Measurements from ENCODE around the gene LYRM7.
"Not testable (repeated sequence)": the region's sequence is repeated elsewhere in the genome, so short reads cannot be mapped to it uniquely, and the experiment has no call there.

LYRM7 gene

DNA sequence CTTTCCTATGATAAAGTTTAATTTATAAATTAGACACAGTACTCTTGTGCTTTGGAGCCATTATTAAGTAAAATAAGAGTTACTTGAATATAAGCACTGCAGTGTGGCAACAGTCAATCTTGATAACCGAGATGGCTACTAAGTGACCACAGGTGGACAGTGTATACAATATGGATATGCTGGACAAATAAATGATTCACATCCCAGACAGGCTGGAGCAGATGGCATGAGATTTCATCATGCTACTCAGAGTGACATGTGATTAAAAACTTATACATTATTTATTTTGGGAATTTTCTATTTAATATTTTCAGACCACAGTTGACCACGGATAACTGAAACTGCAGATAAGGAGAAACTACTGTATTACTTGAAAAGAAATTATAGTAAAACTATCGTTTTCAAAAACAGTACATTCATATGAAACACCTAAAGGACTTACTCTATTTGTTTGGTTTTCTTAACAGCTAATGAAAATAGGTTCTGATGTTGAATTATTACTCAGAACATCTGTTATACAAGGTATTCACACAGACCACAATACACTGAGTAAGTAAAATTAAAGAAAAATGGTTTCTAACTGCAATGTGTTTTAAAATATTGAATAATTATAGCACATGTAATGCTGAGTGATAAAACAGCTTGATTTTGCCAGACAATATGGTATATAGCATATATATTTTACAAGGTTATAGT is 16.0 kb downstream of the LYRM7 start:
- TF ChIP-seq ZFX (IDR thresholded peaks at IDR 0.05): no peak
- TF ChIP-seq, protein P1, sequence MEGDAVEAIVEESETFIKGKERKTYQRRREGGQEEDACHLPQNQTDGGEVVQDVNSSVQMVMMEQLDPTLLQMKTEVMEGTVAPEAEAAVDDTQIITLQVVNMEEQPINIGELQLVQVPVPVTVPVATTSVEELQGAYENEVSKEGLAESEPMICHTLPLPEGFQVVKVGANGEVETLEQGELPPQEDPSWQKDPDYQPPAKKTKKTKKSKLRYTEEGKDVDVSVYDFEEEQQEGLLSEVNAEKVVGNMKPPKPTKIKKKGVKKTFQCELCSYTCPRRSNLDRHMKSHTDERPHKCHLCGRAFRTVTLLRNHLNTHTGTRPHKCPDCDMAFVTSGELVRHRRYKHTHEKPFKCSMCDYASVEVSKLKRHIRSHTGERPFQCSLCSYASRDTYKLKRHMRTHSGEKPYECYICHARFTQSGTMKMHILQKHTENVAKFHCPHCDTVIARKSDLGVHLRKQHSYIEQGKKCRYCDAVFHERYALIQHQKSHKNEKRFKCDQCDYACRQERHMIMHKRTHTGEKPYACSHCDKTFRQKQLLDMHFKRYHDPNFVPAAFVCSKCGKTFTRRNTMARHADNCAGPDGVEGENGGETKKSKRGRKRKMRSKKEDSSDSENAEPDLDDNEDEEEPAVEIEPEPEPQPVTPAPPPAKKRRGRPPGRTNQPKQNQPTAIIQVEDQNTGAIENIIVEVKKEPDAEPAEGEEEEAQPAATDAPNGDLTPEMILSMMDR (conservative IDR thresholded peaks at IDR 0.05): no peak
- no peak overlapping the region for H3K27ac ChIP-seq

- no peak overlapping the region for H3K27ac ChIP-seq
- TF ChIP-seq ZFX (IDR thresholded peaks at IDR 0.05): no peak
These were observed 22.4 kb downstream of the LYRM7 start for GRCh38 chr5:131193106-131193505.

GRCh38 chr5:131193897-131194296 is 23.2 kb downstream of the LYRM7 start:
- H3K27ac ChIP-seq: not testable (repeated sequence)

GRCh38 chr5:131194725-131195124 is 24.0 kb downstream of the LYRM7 start:
- no peak overlapping the region for H3K27ac ChIP-seq
- TF ChIP-seq, protein P1 (conservative IDR thresholded peaks at IDR 0.05): no peak
- TF ChIP-seq ZFX (IDR thresholded peaks at IDR 0.05): no peak

DNA sequence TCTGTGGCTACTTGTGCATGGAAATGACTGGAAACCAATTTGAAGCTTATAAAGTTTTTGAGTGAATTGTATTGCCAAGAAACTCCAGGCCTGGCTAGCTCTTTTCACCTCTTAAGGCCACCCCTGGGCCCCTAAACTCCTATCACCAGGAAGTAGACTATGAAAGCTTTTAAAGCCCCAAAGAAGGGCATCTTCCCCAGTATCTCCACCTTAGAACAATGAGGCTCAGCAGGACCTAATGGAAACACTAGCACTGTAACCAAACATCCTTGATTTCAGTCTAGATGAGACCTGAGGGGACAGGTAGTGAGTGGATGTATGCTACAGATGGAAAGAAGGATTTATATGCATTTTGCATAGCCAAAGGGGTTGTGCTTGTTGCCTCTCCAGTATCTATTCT is 25.0 kb downstream of the LYRM7 start:
- TF ChIP-seq, protein P1 (conservative IDR thresholded peaks at IDR 0.05): no peak
- no peak for TF ChIP-seq ZFX (IDR thresholded peaks at IDR 0.05)
- H3K27ac ChIP-seq: no peak overlapping the region

- TF ChIP-seq ZFX (IDR thresholded peaks at IDR 0.05): no peak
- TF ChIP-seq, protein P1 (conservative IDR thresholded peaks at IDR 0.05): no peak
- H3K27ac ChIP-seq: no peak overlapping the region
These were observed 25.6 kb downstream of the LYRM7 start for GRCh38 chr5:131196331-131196730.

DNA sequence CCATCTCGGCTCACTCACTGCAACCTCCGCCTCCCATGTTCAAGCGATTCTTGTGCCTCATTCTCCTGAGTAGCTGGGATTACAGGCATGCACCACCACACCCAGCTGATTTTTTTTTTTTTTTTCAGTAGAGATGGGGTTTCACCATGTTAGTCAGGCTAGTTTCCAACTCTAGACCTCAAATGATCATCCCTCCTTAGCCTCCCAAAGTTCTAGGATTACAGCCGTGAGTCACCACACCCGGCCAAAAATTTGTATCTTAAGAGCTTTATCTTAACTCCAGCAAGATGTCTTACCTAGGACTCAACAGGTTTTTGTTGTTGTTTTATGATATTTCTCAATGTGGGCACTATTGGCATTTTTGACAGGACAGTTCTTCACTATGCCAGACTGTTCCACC is 27.9 kb downstream of the LYRM7 start:
- no peak overlapping the region for H3K27ac ChIP-seq
- no peak for TF ChIP-seq ZFX (IDR thresholded peaks at IDR 0.05)
- TF ChIP-seq, protein P1 (conservative IDR thresholded peaks at IDR 0.05): no peak

GRCh38 chr5:131200560-131200959 is 29.8 kb downstream of the LYRM7 start:
- no peak for TF ChIP-seq ZFX (IDR thresholded peaks at IDR 0.05)
- TF ChIP-seq, protein P1 (conservative IDR thresholded peaks at IDR 0.05): no peak
- H3K27ac ChIP-seq: no peak overlapping the region

Measured in C4-2B (cell line).